Lung microvascular endothelial cell (primary cell): ENCODE results near the gene ALMS1. TPM values are rescaled to one million over a fixed set of nuclear protein-coding genes. Genes with fewer than 3 reads are reported as not detected.
"Not testable (repeated sequence)": the region's sequence is repeated elsewhere in the genome, so short reads cannot be mapped to it uniquely, and the experiment has no call there.

Experiments
- DNase-seq, 2 donors: peaks; one replicate each; pipeline versions ENCODE4 v3.0.0 to v3.0.0-alpha.2; 2010; ENCODE audit warnings: low read depth in 2 of 2
- total RNA-seq: library from RNA; depleted of rRNA; stranded (reverse); fragments of >200 nt; gene quantifications from 2 replicates; pipeline ENCODE4 v1.2.1, GENCODE V29; 2014

Gene ALMS1
- total RNA-seq, 1 donor from 2014 or later, result 5.2 TPM

DNA sequence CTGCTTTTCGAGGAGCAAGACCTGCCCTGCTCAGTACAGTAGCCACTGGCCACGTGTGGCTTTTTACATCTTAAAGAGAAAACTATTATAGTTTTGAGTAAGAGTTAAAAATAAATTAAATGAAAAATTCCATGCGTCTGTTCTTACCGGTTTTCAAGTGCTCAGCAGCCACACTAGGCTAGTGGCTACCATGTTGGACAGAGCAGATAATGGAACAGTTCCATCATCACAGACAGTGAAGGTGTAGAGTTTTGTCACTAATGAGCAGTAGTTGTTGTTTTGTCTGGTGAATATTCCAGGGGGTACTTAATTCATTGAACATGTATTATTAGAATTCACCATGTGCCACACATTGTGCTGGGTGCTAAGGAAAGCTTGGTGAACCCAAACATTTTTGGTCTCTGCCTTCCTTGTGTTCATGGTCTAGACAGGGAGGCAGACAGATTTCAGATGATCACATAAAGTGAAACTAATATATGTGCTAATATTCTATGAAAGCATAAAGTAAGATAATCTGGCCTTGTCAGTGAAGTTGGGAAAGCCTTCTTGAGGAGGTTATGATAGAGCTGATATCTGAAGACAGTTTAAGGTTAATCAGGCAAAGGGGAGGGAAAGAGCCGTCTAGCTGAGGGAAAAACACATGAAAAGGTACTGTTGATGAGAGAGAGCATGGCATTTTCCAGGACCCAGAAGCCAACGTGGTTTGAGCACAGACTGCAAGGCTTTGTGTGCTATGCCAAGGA lies 1.4 kb downstream of the ALMS1 start:
- peak in 1 of 2 donors; percentile 1 for DNase-seq

DNA sequence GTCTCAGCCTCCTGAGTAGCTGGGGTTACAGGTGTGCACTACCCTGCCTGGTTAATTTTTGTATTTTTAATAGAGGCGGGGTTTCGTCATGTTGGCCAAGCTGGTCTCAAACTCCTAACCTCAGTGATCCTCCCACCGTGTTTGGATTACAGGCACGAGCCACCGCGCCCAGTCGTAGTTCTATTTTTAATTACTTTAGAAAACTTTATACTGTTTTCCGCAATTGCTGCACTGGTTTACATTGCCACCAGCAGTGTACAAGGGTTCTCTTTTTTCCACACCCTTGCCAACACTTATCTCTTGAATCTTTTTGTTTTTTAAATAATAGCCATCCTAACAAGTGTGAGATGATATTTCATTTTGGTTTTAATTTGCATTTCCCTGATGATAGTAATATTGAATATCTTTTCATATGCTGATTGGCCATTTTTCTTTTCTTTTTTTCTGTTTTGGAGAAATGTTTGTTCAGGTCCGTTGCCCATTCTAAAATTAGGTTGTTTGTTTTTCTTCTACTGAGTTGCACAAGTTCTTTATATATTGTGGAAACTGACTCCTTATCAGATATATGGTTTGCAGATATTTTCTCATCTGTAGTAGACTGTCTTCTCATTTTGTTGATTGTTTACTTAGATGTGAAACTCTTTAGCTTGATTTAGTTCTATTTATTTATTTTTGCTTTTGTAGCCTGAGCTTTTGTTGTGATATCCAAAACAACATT lies 16.9 kb downstream of the ALMS1 start:
- DNase-seq, result no peak

DNA sequence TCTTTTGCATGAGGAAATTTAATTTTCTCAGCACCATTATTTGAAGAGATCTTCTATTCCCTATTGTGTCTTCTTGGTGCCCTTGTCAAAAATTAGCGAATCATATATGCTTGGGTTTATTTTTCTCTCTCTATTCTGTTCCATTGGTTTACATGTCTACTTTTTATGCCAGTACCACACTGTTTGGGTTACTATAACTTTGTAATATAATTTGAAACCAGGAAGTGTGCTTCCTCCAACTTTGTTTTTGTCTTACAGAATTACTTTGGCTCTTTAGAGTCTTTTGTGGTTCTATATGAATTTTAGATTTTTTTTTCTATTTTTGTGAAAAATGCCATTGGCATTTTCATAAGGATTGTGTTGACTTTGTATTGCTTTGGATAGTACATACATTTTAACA lies 17.6 kb downstream of the ALMS1 start:
- DNase-seq, result no peak

DNA sequence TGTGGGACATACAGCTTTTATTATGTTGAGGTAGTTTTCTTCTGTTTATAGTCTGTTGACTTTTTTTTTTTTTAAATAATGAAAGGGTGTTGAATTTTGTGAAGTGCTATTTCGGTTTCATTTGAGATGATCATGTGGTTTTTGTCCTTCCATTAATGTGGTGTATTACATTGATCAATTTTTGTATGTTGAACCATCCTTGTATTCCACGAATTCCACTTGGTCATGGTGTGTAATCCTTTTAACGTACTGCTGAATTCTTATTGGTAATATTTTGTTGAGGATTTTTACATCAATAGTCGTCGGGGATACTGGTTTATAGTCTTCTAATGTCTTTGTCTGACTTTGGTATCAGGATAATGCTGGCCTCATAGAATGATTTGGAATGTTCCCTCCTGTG lies 18.8 kb downstream of the ALMS1 start:
- DNase-seq, result no peak

DNA sequence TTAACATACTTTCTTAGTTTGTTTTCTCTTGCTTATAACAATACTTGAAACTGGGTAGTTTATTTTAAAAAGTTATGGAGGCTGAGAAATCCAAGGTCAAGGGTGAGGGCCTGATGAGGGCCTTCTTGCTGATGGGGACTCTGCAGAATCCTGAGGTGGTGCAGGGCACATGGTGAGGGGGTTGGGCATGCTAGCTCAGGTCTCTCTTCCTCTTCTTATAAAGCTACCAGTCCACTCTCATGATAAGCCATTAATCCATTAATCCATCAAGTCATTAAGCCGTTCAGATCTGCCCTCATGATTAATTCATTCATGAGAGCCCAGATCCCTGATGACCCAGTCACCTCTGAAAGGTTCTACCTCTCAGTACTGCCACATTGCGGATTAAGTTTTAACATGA lies 21.4 kb downstream of the ALMS1 start:
- no peak for DNase-seq

DNA sequence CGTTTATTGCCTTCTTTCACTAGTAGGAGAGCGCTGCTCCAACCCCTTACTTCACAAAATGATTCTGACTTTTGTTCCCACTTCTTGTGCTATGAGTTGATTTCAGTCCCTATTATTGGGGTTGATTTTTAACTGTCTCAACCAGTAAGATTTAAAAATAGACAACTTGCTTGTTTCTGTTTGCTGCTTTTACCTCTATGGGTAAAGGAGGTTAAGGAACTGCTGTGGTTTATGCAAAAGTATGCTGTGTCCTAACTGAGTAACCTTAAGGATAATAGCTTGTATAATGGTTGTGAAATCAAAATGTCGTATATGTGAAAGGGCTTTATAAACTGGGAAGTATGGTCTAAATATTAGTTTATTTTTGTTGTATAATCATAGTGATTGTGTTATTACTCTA lies 22.6 kb downstream of the ALMS1 start:
- DNase-seq, result no peak

DNA sequence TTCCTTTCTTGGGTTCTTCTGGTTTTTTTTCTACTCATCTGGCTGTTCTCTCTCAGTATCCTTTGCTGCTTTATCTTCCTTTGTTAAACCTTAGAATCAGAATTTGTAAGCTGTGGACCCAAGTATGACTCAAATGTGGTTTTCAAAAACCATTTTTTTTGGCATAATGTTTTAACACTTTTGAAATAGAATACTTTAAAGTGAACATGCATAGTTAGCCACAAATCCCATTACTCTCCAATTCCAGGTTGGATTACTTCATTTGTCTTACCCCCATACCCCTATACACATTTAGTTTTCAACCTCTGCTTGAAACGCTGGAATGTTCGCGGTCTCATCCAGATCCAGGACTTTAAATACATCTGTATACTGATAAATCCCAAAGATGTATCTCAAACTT lies 29.1 kb downstream of the ALMS1 start:
- DNase-seq, result no peak

DNA sequence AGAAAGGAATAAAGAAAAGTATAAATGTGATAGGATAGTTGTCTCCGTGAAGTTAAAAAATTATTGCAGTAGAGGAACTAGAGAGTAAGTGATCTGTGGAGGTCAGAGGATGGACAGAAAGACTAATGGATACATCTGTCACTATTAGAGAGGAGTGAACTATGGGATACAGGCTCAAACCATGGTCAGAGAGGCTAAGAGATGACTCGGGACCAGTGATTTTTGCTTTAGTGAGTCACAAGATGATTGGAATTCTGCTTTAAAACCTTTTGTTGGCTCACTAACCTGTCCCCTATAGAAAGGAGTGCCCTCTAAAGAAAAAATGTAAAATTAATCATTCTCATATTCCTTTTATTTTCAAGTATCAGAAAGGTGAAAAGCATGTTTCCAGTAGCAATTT lies 30.3 kb downstream of the ALMS1 start:
- DNase-seq, result no peak

DNA sequence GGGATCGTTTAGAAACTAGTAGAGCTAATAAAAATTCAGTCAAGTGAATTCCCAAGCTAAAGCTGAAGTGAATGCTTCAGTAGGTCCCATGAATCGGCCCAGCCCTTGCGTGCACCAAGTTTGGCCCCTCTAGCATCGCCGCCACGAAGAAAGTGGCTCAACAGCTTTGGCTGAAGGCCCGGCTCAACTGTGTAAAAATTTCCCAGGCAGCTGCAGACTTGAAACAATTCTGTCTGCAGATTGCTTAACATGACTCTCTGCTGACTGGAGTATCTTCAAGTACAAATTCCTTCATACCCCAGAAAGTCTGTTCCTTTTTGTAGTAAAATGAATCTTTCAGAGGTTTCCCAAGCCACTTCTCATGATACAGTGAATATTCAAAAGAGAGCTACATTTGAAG lies 32.7 kb downstream of the ALMS1 start:
- DNase-seq, result no peak

DNA sequence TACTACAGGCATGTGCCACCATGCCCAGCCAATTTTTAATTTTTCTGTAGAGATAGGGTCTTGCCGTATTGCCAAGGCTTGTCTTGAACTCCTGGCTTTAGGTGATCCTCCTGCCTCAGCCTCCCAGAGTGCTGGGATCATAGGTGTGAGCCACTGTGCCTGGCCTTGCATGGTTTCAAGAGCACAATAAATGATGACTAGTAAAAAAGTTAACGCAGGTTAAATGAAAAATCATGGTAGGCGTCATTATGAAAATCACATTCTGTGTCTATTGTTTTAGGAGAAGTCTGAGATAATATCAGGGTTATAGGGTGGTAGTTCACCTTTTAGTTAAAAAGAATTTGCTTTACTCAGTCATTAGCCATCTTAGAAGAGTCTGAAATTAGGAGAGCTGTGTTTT lies 38.3 kb downstream of the ALMS1 start:
- no peak for DNase-seq

DNA sequence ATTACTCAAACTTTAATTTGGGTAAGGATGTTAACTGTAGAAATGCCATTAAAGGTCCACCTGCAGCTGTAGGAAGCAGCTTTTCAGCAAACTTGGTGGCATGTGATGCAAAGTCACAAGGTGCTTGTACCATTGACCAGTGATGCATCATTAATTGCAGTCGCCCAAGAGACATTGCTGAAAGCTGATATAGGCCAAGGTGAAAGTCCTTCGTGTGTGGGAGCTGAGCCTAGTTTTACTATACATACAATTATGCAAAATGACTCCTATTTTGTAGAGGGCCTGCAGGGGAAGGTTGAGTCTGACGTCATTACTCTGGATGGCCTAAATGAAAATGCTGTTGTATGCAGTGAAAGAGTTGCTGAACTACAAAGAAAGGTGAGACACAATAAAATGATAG lies 40.5 kb downstream of the ALMS1 start:
- DNase-seq, result no peak

DNA sequence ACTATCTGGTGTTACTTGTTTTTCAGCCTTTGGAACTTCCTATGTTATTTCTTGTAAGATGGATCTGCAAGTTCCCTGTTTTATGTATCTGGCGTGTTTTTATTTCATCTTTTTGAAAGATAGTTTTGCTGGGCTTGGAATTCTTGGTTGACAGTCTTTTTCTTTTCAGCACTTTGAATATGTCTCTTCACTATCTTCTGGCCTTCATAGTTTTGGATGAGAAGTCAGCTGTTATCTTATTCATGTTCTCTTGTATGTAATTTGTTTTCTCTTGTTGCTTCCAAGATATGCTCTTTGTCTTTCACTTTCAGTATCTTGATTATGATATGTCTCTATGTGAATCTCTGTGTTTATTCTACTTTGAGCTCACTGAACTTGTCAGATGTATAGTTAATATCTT lies 50.4 kb downstream of the ALMS1 start:
- no peak for DNase-seq

DNA sequence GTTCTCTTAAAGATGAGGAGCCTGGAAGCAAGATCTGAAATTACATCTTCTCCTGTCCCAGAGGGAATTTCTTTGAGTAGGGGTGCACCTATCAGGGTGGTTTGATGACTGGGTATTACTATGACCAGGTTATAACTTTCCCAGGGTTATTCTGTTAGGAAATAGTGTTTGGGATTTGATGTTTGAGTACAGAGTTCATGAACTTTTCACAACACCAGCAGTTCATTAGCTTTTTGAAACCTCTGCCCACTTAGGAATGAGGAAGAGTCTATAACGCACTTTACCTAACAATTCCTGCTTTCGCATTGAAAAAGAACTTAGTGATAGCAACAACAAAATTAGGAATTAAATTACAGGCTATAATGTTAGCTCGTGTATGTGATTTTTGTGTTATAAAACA lies 58.6 kb downstream of the ALMS1 start:
- DNase-seq, result no peak

DNA sequence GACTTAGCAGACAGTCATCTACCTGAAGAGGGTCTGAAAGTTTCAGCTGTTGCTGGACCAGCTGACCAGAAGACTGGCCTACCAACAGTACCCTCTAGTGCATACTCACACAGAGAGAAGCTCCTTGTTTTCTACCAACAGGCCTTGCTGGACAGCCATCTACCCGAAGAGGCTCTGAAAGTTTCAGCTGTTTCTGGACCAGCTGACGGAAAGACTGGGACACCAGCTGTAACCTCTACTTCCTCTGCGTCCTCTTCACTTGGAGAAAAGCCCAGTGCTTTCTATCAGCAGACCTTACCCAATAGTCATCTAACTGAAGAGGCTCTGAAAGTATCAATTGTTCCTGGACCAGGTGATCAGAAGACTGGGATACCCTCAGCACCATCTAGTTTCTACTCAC lies 63.2 kb downstream of the ALMS1 start:
- DNase-seq, result peak in 1 of 2 donors; percentile 67

DNA sequence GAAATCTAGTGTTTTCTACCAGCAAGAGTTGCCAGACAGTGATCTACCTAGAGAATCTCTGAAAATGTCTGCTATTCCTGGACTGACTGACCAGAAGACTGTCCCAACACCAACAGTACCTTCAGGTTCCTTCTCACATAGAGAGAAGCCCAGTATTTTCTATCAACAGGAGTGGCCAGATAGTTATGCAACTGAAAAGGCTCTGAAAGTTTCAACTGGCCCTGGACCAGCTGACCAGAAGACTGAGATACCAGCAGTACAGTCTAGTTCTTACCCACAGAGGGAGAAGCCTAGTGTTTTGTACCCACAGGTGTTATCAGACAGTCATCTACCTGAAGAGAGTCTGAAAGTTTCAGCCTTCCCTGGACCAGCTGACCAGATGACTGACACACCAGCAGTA lies 63.8 kb downstream of the ALMS1 start:
- DNase-seq, result no peak

DNA sequence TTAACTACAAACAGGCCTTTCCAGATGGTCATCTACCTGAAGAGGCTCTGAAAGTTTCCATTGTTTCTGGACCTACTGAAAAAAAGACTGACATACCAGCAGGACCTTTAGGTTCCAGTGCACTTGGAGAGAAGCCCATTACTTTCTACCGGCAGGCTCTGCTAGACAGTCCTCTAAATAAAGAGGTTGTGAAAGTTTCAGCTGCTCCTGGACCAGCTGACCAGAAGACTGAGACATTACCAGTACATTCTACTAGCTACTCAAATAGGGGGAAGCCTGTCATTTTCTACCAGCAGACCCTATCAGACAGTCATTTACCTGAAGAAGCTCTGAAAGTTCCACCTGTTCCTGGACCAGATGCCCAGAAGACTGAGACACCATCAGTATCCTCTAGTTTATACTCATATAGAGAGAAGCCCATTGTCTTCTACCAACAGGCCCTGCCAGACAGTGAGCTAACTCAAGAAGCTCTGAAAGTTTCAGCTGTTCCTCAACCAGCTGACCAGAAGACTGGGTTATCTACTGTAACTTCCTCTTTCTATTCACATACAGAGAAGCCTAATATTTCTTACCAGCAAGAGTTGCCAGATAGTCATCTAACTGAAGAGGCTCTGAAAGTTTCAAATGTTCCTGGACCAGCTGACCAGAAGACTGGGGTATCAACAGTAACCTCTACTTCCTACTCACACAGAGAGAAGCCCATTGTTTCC lies 65.8 kb downstream of the ALMS1 start:
- DNase-seq, result peak in 1 of 2 donors; percentile 2

DNA sequence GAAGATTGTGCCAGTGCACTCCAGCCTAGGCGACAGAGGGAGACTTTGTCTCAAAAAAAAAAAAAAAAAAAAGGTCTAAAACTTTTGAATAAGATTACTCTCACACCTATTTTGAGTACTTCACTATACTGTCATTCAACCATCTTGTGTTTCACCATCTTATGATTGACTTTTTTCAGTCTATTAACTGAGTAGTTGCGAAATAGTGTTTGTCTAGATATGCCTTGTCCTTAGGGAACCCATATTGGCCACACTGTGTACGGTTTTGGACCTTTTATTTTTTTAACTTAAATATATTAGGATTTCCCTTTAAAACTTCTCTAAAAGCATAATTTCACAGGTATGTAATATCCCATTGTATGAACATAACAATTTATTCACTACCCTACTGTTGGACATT lies 72.3 kb downstream of the ALMS1 start:
- DNase-seq, result no peak

DNA sequence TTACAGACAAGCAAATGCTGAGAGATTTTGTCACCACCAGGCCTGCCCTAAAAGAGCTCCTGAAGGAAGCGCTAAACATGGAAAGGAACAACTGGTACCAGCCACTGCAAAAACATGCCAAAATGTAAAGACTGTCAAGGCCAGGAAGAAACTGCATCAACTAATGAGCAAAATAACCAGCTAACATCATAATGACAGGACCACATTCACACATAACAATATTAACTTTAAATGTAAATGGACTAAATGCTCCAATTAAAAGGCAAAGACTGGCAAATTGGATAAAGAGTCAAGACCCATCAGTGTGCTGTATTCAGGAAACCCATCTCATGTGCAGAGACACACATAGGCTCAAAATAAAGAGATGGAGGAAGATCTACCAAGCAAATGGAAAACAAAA lies 76.8 kb downstream of the ALMS1 start:
- DNase-seq, result not testable (repeated sequence)

DNA sequence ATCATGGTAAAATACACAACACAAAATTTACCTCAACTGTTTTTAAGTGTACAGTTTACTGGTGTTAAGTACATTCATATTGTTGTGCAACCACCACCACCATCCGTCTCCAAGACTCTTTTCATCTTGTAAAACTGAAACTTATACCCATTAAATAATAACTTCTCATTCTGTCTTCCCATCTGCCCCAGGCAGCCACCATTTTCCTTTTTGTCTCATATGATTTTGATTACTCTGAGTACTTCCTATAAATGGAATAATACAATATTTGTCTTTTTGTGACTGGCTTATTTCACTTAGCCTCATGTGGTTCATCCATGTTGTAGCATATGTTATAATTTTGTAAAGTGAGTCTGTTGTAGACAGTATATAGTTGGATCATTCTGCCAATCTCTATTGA lies 82.7 kb downstream of the ALMS1 start:
- no peak for DNase-seq

DNA sequence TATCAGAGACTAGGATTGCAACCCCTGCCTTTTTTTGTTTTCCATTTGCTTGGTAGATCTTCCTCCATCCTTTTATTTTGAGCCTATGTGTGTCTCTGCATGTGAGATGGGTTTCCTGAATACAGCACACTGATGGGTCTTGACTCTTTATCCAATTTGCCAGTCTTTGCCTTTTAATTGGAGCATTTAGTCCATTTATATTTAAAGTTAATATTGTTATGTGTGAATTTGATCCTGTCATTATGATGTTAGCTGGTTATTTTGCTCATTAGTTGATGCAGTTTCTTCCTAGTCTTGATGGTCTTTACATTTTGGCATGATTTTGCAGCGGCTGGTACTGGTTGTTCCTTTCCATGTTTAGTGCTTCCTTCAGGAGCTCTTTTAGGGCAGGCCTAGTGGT lies 98.2 kb downstream of the ALMS1 start:
- not testable (repeated sequence) for DNase-seq

DNA sequence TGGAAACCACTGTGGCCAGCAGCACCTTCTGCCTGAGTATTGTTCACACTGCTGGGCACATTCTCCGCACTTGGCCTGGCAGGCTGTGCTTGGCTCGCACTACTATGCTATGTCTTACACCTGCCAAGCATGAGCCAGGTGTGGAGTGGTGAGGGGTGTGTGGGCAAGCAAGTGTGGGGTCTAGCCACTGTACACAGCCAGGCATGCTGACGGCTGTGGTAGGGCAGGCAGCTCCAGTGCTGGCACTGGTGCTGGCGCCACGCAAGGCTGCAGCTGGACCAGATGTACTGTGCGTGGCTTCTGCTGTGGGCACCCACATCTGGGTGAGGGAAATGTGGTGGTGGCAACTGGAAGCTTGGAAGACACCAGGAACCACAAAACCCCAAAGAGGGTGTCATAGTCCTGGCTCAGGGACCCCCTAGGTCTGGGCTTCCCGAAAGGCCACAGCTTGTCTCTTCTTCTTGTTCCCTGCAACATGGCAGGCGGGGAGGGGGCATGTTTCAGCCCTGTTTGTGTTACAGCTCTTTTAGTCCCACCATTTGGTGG lies 101.5 kb downstream of the ALMS1 start:
- DNase-seq, result no peak

DNA sequence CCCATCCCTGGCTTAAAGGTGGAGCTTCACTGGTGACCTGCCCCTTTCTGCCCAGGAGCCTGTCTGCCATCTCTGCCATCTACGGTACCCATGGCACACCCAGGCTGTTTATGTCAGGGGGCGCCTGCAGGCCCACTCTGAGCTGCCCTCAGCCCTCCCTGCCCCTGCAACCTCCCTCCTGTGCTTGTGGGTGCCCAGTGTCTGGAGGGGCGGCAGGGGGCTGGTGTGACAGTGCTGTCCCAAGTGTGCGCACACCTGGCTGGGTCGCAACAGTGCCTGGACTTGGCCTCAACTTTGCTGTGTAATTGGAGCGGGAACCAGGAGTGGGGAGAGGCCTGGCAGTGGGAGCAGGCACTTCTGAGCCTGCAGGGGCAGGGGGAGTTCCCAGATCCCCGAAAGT lies 102.4 kb downstream of the ALMS1 start:
- no peak for DNase-seq
